Upper lobe of left lung (tissue), 6 donors: Measurements from ENCODE around the gene HSD11B2. TPM values are rescaled to one million over a fixed set of nuclear protein-coding genes. Genes with fewer than 3 reads are reported as not detected.

Source experiments
- ATAC-seq, 2 donors: fragments of 200-7000 bp; cut with Tn5 transposase; one replicate each; pipeline ENCODE4 v1.9.1; 2022; ENCODE audit warnings: mild to moderate bottlenecking in 2 of 2, moderate library complexity in 2 of 2; ENCODE audit not compliant: low FRiP score in 2 of 2
- DNase-seq, 2 donors: peaks; one replicate each; pipeline ENCODE4 v3.0.0-alpha.2; 2019 to 2020
- H3K27ac ChIP-seq, 4 donors: fragments of 200-600 bp; sonication (generic); one replicate each; pipeline ENCODE4 v1.5.1; 2016 to 2019
- H3K27me3 ChIP-seq, 4 donors: fragments of 200-600 bp; sonication (generic); one replicate each; pipeline ENCODE4 v1.5.1; 2017 to 2019
- H3K36me3 ChIP-seq, 4 donors: fragments of 200-600 bp; sonication (generic); one replicate each; pipeline ENCODE4 v1.5.1; 2016 to 2019
- H3K4me1 ChIP-seq, 4 donors: fragments of 200-600 bp; sonication (generic); one replicate each; pipeline ENCODE4 v1.5.1; 2018 to 2019
- H3K4me3 ChIP-seq, 4 donors: fragments of 200-600 bp; sonication (generic); one replicate each; pipeline ENCODE4 v1.5.1; 2017 to 2019; ENCODE audit warnings: mild to moderate bottlenecking in 2 of 4, moderate library complexity in 1 of 4
- H3K9me3 ChIP-seq, 4 donors: fragments of 200-600 bp; sonication (generic); one replicate each; pipeline ENCODE4 v1.5.1; 2018 to 2019
- EP300 ChIP-seq, 4 donors: sonication (generic); formaldehyde crosslinking; IDR thresholded peaks; one replicate each; pipeline ENCODE4 v1.5.1; 2017; ENCODE audit warnings: antibody characterized with exemption in 4 of 4, control low read depth in 2 of 4
- POLR2A ChIP-seq, 4 donors: fragments of 450-650 bp; IDR thresholded peaks; one replicate each; pipeline ENCODE4 v1.5.1; 2016 to 2017; ENCODE audit warnings: antibody characterized with exemption in 4 of 4, mild to moderate bottlenecking in 2 of 4
- POLR2AphosphoS5 ChIP-seq, 2 donors: sonication (generic); formaldehyde crosslinking; IDR thresholded peaks; one replicate each; pipeline ENCODE4 v1.5.1; 2017; ENCODE audit warnings: antibody characterized with exemption in 2 of 2
- WGBS, 2 donors: methylation state at CpG; one replicate each; pipeline ENCODE4 v1.1.5; 2017 to 2018; 5-methylcytosine and 5-hydroxymethylcytosine counted together
- total RNA-seq, 6 donors: library from RNA; depleted of rRNA in 4 of 6; stranded (reverse); fragments of >200 nt in 4 of 6; gene quantifications; one replicate each; pipeline versions ENCODE4 v1.1.0 to v1.2.1, GENCODE V29; 2016 to 2021
- TF ChIP-seq, protein P1 (sequence below), 6 experiments: fragments of 450-650 bp in 4 of 6; fragments of 200-600 bp in 2 of 6; sonication (generic) in 2 of 6; IDR thresholded peaks; one replicate each; pipeline ENCODE4 v1.5.1; 2016 to 2019; ENCODE audit warnings: antibody characterized with exemption in 6 of 6
- donor health status: DM: no; HTN: no; CAD: no; lungs with moderate emphysema.
- donor health status: DM: no; HTN: yes; CAD: no; lungs with severe emphysema.

HSD11B2 gene
- total RNA-seq, 6 donors from 2014 or later: 0.78 to 5.0 (median 1.6) TPM

DNA sequence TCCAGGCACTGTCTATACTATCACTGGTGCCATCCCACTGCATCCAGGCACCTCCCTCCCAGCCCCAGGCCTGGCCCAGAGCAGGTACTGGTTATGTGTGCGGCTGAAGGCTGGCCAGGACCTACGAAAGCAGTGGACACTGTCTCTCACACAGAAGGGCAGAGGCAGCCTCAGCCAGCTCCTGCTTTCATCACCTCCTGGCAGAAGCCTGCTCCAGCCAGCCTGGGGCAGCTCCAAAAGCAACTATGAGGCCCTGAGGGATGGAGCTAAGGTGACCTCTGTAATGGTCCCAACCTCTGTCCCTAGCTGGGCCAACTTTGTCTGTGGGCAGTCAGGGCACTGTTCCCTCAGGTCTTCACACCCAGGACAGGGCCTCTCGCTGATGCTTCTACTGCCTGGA is 18.8 kb downstream of the HSD11B2 start:
- no peaks in the 10 kb centered on the region for H3K27me3 ChIP-seq
- peaks cover 56 to 83% (median 72%) of the 10 kb centered on the region in 4 donors for H3K4me1 ChIP-seq
- no peak for ATAC-seq
- H3K4me3 ChIP-seq: no peak overlapping the region
- H3K9me3 ChIP-seq: no peaks in the 10 kb centered on the region
- 71 to 85% methylated on average over 3 of the region's 3 CpGs for WGBS, 2 donors
- H3K36me3 ChIP-seq: peaks cover 0 to 65% (median 43%) of the 10 kb centered on the region in 4 donors
- TF ChIP-seq, protein P1, sequence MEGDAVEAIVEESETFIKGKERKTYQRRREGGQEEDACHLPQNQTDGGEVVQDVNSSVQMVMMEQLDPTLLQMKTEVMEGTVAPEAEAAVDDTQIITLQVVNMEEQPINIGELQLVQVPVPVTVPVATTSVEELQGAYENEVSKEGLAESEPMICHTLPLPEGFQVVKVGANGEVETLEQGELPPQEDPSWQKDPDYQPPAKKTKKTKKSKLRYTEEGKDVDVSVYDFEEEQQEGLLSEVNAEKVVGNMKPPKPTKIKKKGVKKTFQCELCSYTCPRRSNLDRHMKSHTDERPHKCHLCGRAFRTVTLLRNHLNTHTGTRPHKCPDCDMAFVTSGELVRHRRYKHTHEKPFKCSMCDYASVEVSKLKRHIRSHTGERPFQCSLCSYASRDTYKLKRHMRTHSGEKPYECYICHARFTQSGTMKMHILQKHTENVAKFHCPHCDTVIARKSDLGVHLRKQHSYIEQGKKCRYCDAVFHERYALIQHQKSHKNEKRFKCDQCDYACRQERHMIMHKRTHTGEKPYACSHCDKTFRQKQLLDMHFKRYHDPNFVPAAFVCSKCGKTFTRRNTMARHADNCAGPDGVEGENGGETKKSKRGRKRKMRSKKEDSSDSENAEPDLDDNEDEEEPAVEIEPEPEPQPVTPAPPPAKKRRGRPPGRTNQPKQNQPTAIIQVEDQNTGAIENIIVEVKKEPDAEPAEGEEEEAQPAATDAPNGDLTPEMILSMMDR (IDR thresholded peaks at IDR 0.05): no peak
- TF ChIP-seq EP300 (IDR thresholded peaks at IDR 0.05): no peak
- no peak for TF ChIP-seq POLR2A (IDR thresholded peaks at IDR 0.05)
- TF ChIP-seq POLR2AphosphoS5 (IDR thresholded peaks at IDR 0.05): no peak
- DNase-seq: no peak
- H3K27ac ChIP-seq: peak overlapping the region in 2 of 4 donors; percentile 53 to 58

DNA sequence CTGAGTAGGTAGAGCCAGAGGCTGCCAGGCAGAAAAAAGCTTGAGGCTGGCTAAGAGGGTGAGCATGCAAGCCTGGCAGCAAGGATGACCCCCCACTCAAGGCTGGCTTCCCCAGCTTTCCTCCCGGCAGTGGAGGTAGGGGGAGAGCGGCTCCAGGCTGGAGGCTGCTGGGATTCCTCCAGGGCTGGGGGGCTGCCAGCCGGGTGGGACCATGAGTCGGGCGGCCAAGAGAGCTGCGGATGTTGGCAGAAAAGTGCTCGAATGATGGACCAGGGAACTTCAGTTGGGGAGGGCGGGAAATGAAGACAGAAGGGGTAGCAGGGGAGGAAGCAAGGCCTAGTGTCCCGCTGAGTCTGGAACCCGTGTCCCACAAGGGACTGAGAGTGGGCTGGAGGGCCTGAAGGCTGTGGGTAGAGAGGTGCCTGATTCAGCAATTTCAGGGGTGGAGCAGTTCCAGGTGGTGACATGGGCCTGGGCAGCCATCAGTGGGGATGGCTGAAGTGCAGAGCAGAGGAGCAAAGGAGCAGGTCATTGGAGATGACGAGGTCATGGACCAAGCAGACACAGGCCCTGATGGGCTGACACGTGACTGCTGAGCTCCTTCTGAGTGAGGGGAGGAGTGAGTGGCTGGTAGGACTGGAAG is 20.3 kb downstream of the HSD11B2 start:
- ATAC-seq (no peak), DNase-seq (peak in 1 of 2 donors; percentile 75)
- Histone ChIP-seq H3K4me3 (no peak overlapping the region), H3K9me3 (no peaks in the 10 kb centered on the region), H3K27ac (peak overlapping the region in 3 of 4 donors; percentile 4 to 69 (median 7)), H3K27me3 (no peaks in the 10 kb centered on the region), H3K36me3 (peaks cover 0 to 64% (median 38%) of the 10 kb centered on the region in 4 donors), H3K4me1 (peaks cover 44 to 74% (median 66%) of the 10 kb centered on the region in 4 donors)
- 75 to 76% methylated on average over 12 of the region's 12 CpGs for WGBS, 2 donors
- TF ChIP-seq, protein P1 (IDR thresholded peaks at IDR 0.05): no peak
- TF ChIP-seq POLR2AphosphoS5 (IDR thresholded peaks at IDR 0.05): no peak
- no peak for TF ChIP-seq POLR2A (IDR thresholded peaks at IDR 0.05)

- DNase-seq: peak in 1 of 2 donors; percentile 57
- Histone ChIP-seq H3K27ac (peak overlapping the region; percentile 4 to 69 (median 17)), H3K9me3 (no peaks in the 10 kb centered on the region), H3K36me3 (peaks cover 0 to 63% (median 38%) of the 10 kb centered on the region in 4 donors), H3K27me3 (no peaks in the 10 kb centered on the region), H3K4me3 (no peak overlapping the region), H3K4me1 (peaks cover 44 to 72% (median 66%) of the 10 kb centered on the region in 4 donors)
- peak in 1 of 2 donors; percentile 31 for ATAC-seq
- 53 to 92% methylated on average over 2 of the region's 2 CpGs for WGBS, 2 donors
- TF ChIP-seq EP300 (IDR thresholded peaks at IDR 0.05) (no peak), POLR2AphosphoS5 (IDR thresholded peaks at IDR 0.05) (no peak), POLR2A (IDR thresholded peaks at IDR 0.05) (no peak)
- TF ChIP-seq, protein P1 (IDR thresholded peaks at IDR 0.05): no peak
Observed at GRCh38 chr16:67451704-67452435, 20.9 kb downstream of the HSD11B2 start.

DNA sequence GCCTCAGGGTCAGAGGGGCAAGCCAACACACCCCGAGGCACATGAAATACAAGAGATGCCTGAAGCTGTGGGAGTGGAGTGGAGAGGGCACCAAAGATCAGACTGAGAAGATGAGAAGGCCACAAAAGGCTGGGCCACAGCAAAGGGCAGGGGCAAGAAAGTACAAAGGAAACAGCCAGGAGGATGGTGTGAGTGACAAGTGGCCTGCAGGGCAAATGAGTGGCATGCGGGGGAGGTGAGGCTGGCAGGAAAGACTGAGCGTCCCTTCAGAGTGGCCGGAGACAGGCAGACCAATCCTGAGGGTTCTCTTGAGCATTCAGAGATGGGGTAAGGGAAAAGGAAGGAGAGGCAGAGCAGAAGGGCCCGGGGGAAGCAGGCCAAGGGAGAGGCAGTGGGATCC is 23.2 kb downstream of the HSD11B2 start:
- no peaks in the 10 kb centered on the region for H3K9me3 ChIP-seq
- ATAC-seq (no peak), DNase-seq (no peak)
- WGBS, 2 donors: 78% methylated on average over 5 of the region's 5 CpGs
- no peak overlapping the region for H3K27ac ChIP-seq
- TF ChIP-seq, protein P1 (IDR thresholded peaks at IDR 0.05): no peak
- TF ChIP-seq POLR2A (IDR thresholded peaks at IDR 0.05) (no peak), EP300 (IDR thresholded peaks at IDR 0.05) (no peak), POLR2AphosphoS5 (IDR thresholded peaks at IDR 0.05) (no peak)
- H3K36me3 ChIP-seq: peaks cover 0 to 46% (median 33%) of the 10 kb centered on the region in 4 donors
- H3K4me1 ChIP-seq: peaks cover 49 to 75% (median 70%) of the 10 kb centered on the region in 4 donors
- no peak overlapping the region for H3K4me3 ChIP-seq
- no peaks in the 10 kb centered on the region for H3K27me3 ChIP-seq
